ENCODE measurements around the gene PIEZO2.
"Not testable (repeated sequence)": the region's sequence is repeated elsewhere in the genome, so short reads cannot be mapped to it uniquely, and the experiment has no call there.

The PIEZO2 gene

GRCh38 chr18:11148680-11149440, 509 bp downstream of the PIEZO2 start:
- DNase-seq (ENCODE audit: low read depth), result no peak

GRCh38 chr18:11147962-11148679, 1.2 kb downstream of the PIEZO2 start:
- DNase-seq (ENCODE audit: low read depth), result no peak

GRCh38 chr18:11147371-11147951, 1.9 kb downstream of the PIEZO2 start:
- DNase-seq (ENCODE audit: low read depth), result no peak

- DNase-seq (ENCODE audit: low read depth), result no peak
Observed at GRCh38 chr18:11146947-11147345, 2.4 kb downstream of the PIEZO2 start.

- no peak for DNase-seq (ENCODE audit: low read depth)
Observed at GRCh38 chr18:11146238-11146946, 3.0 kb downstream of the PIEZO2 start.

- DNase-seq (ENCODE audit: low read depth), result no peak
Observed at GRCh38 chr18:11145413-11146191, 3.8 kb downstream of the PIEZO2 start.

- DNase-seq (ENCODE audit: low read depth), result no peak
Observed at GRCh38 chr18:11137400-11137799, 12.0 kb downstream of the PIEZO2 start.

GRCh38 chr18:11136241-11136640, 13.1 kb downstream of the PIEZO2 start:
- no peak for DNase-seq (ENCODE audit: low read depth)

- DNase-seq (ENCODE audit: low read depth), result no peak
Observed at GRCh38 chr18:11134940-11135339, 14.4 kb downstream of the PIEZO2 start.

- not testable (repeated sequence) for DNase-seq (ENCODE audit: low read depth)
Observed at GRCh38 chr18:11129059-11129458, 20.3 kb downstream of the PIEZO2 start.

GRCh38 chr18:11125492-11126315, 23.7 kb downstream of the PIEZO2 start:
- no peak for DNase-seq (ENCODE audit: low read depth)

GRCh38 chr18:11124054-11124453, 25.3 kb downstream of the PIEZO2 start:
- no peak for DNase-seq (ENCODE audit: low read depth)

GRCh38 chr18:11121443-11121849, 27.9 kb downstream of the PIEZO2 start:
- no peak for DNase-seq (ENCODE audit: low read depth)

GRCh38 chr18:11119959-11120587, 29.3 kb downstream of the PIEZO2 start:
- no peak for DNase-seq (ENCODE audit: low read depth)

GRCh38 chr18:11119550-11119949, 29.8 kb downstream of the PIEZO2 start:
- DNase-seq (ENCODE audit: low read depth), result no peak

GRCh38 chr18:11118051-11118766, 31.2 kb downstream of the PIEZO2 start:
- no peak for DNase-seq (ENCODE audit: low read depth)

- no peak for DNase-seq (ENCODE audit: low read depth)
Observed at GRCh38 chr18:11115276-11115675, 34.1 kb downstream of the PIEZO2 start.

- DNase-seq (ENCODE audit: low read depth), result no peak
Observed at GRCh38 chr18:11114653-11115052, 34.7 kb downstream of the PIEZO2 start.

- DNase-seq (ENCODE audit: low read depth), result no peak
Observed at GRCh38 chr18:11113937-11114336, 35.4 kb downstream of the PIEZO2 start.

Data from T-helper 22 cell (primary cell).